Stimulated activated CD8-positive, alpha-beta memory T cell treated with anti-CD3 and anti-CD28 coated beads, Interleukin-15, amount 100 ng/mL, for 24 hours (primary cell): Measurements from ENCODE around the gene ADAMTS20.
"Not testable (repeated sequence)": the region's sequence is repeated elsewhere in the genome, so short reads cannot be mapped to it uniquely, and the experiment has no call there.

ENCODE experiments used
- DNase-seq: peaks from one replicate; pipeline ENCODE4 v3.0.0-alpha.2; 2020; ENCODE audit warnings: low read depth

The ADAMTS20 gene

GRCh38 chr12:43360001-43360400 is 192.0 kb downstream of the ADAMTS20 start:
- DNase-seq: not testable (repeated sequence)

GRCh38 chr12:43357141-43357540 is 194.9 kb downstream of the ADAMTS20 start:
- DNase-seq: no peak

GRCh38 chr12:43352001-43352400 is 200.0 kb downstream of the ADAMTS20 start:
- no peak for DNase-seq

- no peak for DNase-seq
Observed at GRCh38 chr12:43349863-43350262, 202.1 kb downstream of the ADAMTS20 start.

GRCh38 chr12:43348221-43348620 is 203.8 kb downstream of the ADAMTS20 start:
- no peak for DNase-seq

- DNase-seq: no peak
Observed at GRCh38 chr12:43347026-43347425, 205.0 kb downstream of the ADAMTS20 start.

GRCh38 chr12:43345023-43345422 is 207.0 kb downstream of the ADAMTS20 start:
- DNase-seq: no peak

GRCh38 chr12:43341785-43342313 is 210.2 kb downstream of the ADAMTS20 start:
- DNase-seq: not testable (repeated sequence)

GRCh38 chr12:43338848-43339526 is 213.0 kb downstream of the ADAMTS20 start:
- no peak for DNase-seq

- DNase-seq: no peak
Observed at GRCh38 chr12:43337571-43338444, 214.2 kb downstream of the ADAMTS20 start.

GRCh38 chr12:43336962-43337555 is 214.9 kb downstream of the ADAMTS20 start:
- no peak for DNase-seq

GRCh38 chr12:43333644-43334043 is 218.4 kb downstream of the ADAMTS20 start:
- DNase-seq: no peak

GRCh38 chr12:43332977-43333640 is 218.9 kb downstream of the ADAMTS20 start:
- DNase-seq: no peak

GRCh38 chr12:43331935-43332334 is 220.1 kb downstream of the ADAMTS20 start:
- no peak for DNase-seq

- no peak for DNase-seq
Observed at GRCh38 chr12:43329375-43329774, 222.6 kb downstream of the ADAMTS20 start.

GRCh38 chr12:43325786-43326185 is 226.2 kb downstream of the ADAMTS20 start:
- no peak for DNase-seq

- no peak for DNase-seq
Observed at GRCh38 chr12:43320281-43320680, 231.7 kb downstream of the ADAMTS20 start.

GRCh38 chr12:43318021-43318420 is 234.0 kb downstream of the ADAMTS20 start:
- no peak for DNase-seq

- no peak for DNase-seq
Observed at GRCh38 chr12:43317156-43317555, 234.8 kb downstream of the ADAMTS20 start.

GRCh38 chr12:43316520-43316919 is 235.5 kb downstream of the ADAMTS20 start:
- no peak for DNase-seq

- DNase-seq: no peak
Observed at GRCh38 chr12:43315961-43316360, 236.0 kb downstream of the ADAMTS20 start.

- DNase-seq: no peak
Observed at GRCh38 chr12:43312991-43313505, 239.0 kb downstream of the ADAMTS20 start.
